KMS-11 (cell line): ENCODE data around the gene PRR20G.

Experiments
- H2AFZ ChIP-seq: fragments of 200-600 bp; sonication (generic); 2 replicates; pipeline ENCODE4 v1.6.1; 2016; ENCODE audit warnings: antibody characterized with exemption, mixed run types, low read depth
- H3K27ac ChIP-seq: fragments of 200-600 bp; sonication (generic); 2 replicates; pipeline ENCODE4 v1.6.1; 2016; ENCODE audit warnings: mild to moderate bottlenecking, mixed run types
- H3K27me3 ChIP-seq: fragments of 200-600 bp; sonication (generic); 2 replicates; pipeline ENCODE4 v1.6.1; 2017; ENCODE audit warnings: mild to moderate bottlenecking, low read depth, mixed run types, moderate library complexity; ENCODE audit not compliant: insufficient read depth
- H3K36me3 ChIP-seq: fragments of 200-600 bp; sonication (generic); 2 replicates; pipeline ENCODE4 v1.6.1; 2017; ENCODE audit warnings: mild to moderate bottlenecking, mixed run types; ENCODE audit not compliant: insufficient read depth
- H3K4me1 ChIP-seq: fragments of 200-600 bp; sonication (generic); 2 replicates; pipeline ENCODE4 v1.6.1; 2016; ENCODE audit warnings: mild to moderate bottlenecking, low read depth, mixed run types; ENCODE audit not compliant: poor library complexity, severe bottlenecking
- H3K4me2 ChIP-seq: fragments of 200-600 bp; sonication (generic); 2 replicates; pipeline ENCODE4 v1.7.0; 2016; ENCODE audit warnings: mild to moderate bottlenecking, mixed run types
- H3K4me3 ChIP-seq: fragments of 200-600 bp; sonication (generic); IDR thresholded peaks from 2 replicates; pipeline ENCODE4 v1.6.1; 2017; ENCODE audit warnings: low read depth, low read length, mixed read lengths; ENCODE audit not compliant: insufficient read depth
- H3K79me2 ChIP-seq: fragments of 200-600 bp; sonication (generic); 2 replicates; pipeline ENCODE4 v1.6.1; 2016; ENCODE audit warnings: low read depth, mixed run types; ENCODE audit not compliant: insufficient read depth
- H3K9ac ChIP-seq: fragments of 200-600 bp; sonication (generic); 2 replicates; pipeline ENCODE4 v1.6.1; 2016; ENCODE audit warnings: mild to moderate bottlenecking, mixed run types
- H4K20me1 ChIP-seq: fragments of 200-600 bp; sonication (generic); 2 replicates; pipeline ENCODE4 v1.6.1; 2016; ENCODE audit warnings: mild to moderate bottlenecking, mixed run types; ENCODE audit not compliant: insufficient read depth
- CTCF ChIP-seq: fragments of 200-600 bp; sonication (generic); conservative IDR thresholded peaks from 2 replicates; pipeline ENCODE4 v1.6.1; 2017; ENCODE audit warnings: low read depth, mild to moderate bottlenecking, antibody characterized with exemption, low read length, moderate library complexity, mixed read lengths

PRR20G gene

GRCh38 chr3:127234778-127235177 lies 53.1 kb downstream of the PRR20G start:
- Histone ChIP-seq H2AFZ (no peak overlapping the region), H4K20me1 (no peaks in the 10 kb centered on the region), H3K27me3 (no peaks in the 10 kb centered on the region), H3K9ac (no peak overlapping the region), H3K4me2 (no peak overlapping the region), H3K4me1 (no peaks in the 10 kb centered on the region), H3K79me2 (no peaks in the 10 kb centered on the region), H3K27ac (no peak overlapping the region), H3K4me3 (no peak overlapping the region), H3K36me3 (no peaks in the 10 kb centered on the region)
- no peak for TF ChIP-seq CTCF
